Lower leg skin (tissue), 3 donors: Measurements from ENCODE around the gene CIAO3.

Source experiments
- CTCF ChIP-seq, 3 donors: fragments of 450-650 bp; IDR thresholded peaks; one replicate each; pipeline ENCODE4 v1.5.1; 2016; ENCODE audit warnings: antibody characterized with exemption in 3 of 3, mild to moderate bottlenecking in 3 of 3, moderate library complexity in 2 of 3
- POLR2A ChIP-seq, 2 donors: fragments of 450-650 bp; IDR thresholded peaks; one replicate each; pipeline ENCODE4 v1.6.1; 2016 to 2017; ENCODE audit warnings: antibody characterized with exemption in 2 of 2, mild to moderate bottlenecking in 1 of 2, moderate library complexity in 1 of 2

DNA sequence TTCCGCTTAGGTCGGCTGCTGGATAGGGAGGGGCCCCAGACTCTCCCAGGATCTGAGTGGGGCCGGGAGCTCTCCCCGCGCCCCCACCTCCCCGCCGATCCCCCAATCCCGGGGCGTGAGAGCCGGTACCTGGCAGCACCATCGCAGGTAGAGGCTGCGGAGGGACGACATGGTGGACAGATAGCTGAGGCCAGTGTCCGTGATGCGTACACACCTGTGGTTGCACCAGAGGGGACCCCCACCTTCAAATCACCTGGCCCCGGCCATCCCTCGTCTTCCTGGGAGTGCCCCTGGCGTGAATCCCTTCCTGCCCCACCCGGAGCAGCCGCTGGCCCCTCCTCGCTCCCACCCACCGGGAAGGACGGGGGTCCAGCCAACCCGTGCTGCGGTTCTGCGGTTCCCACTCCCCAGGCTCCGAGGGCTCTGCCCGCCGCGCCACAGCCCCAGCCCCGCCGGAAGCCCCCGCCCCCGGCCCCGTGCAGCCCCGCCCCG is 45.9 kb downstream of the CIAO3 start:
- no peak for TF ChIP-seq POLR2A (IDR thresholded peaks at IDR 0.05)
- TF ChIP-seq CTCF (IDR thresholded peaks at IDR 0.05) = no peak
